H9 (cell line): ENCODE measurements around the gene DPH5. TPM values are rescaled to one million over a fixed set of nuclear protein-coding genes. Genes with fewer than 3 reads are reported as not detected.

Experiments
- DNase-seq: peaks from one replicate; pipeline ENCODE4 v3.0.0-alpha.2; 2017
- H2AFZ ChIP-seq: one replicate; pipeline ENCODE4 v1.6.1; 2013; ENCODE audit warnings: mild to moderate bottlenecking, low read length, control low read depth, moderate library complexity
- H2AK5ac ChIP-seq: 2 replicates; pipeline ENCODE4 v1.6.1; 2013; ENCODE audit warnings: low read length, control low read depth, mixed read lengths; ENCODE audit not compliant: insufficient read length
- H2BK120ac ChIP-seq: one replicate; pipeline ENCODE4 v1.6.1; 2013; ENCODE audit warnings: low read depth, mild to moderate bottlenecking, low read length, control low read depth, inconsistent platforms; ENCODE audit not compliant: poor library complexity, severe bottlenecking
- H2BK12ac ChIP-seq: 2 replicates; pipeline ENCODE4 v1.6.1; 2013; ENCODE audit warnings: low read length, control low read depth, mixed read lengths, low read depth; ENCODE audit not compliant: insufficient read length
- H2BK15ac ChIP-seq: 2 replicates; pipeline ENCODE4 v1.6.1; 2013; ENCODE audit warnings: low read depth, low read length, control low read depth
- H2BK20ac ChIP-seq: one replicate; pipeline ENCODE4 v1.6.1; 2013; ENCODE audit warnings: low read depth, mild to moderate bottlenecking, low read length, control low read depth, inconsistent platforms; ENCODE audit not compliant: poor library complexity, severe bottlenecking
- H2BK5ac ChIP-seq: 2 replicates; pipeline ENCODE4 v1.6.1; 2013; ENCODE audit warnings: low read length, control low read depth, mixed read lengths; ENCODE audit not compliant: insufficient read length
- H3K14ac ChIP-seq: 2 replicates; pipeline ENCODE4 v1.6.1; 2013; ENCODE audit warnings: low read length, control low read depth; ENCODE audit not compliant: insufficient read depth
- H3K18ac ChIP-seq: 2 replicates; pipeline ENCODE4 v1.6.1; 2013; ENCODE audit warnings: low read depth, mild to moderate bottlenecking, mixed read lengths, low read length, control low read depth; ENCODE audit not compliant: insufficient read length
- H3K23ac ChIP-seq: 2 replicates; pipeline ENCODE4 v1.6.1; 2013; ENCODE audit warnings: low read length, control low read depth, mixed read lengths, low read depth; ENCODE audit not compliant: insufficient read length
- H3K23me2 ChIP-seq: 2 replicates; pipeline ENCODE4 v1.6.1; 2013; ENCODE audit warnings: low read depth, mild to moderate bottlenecking, mixed read lengths, low read length, control low read depth; ENCODE audit not compliant: insufficient read length, poor library complexity, severe bottlenecking
- H3K27ac ChIP-seq: 2 replicates; pipeline ENCODE4 v1.5.1; 2013; ENCODE audit warnings: low read length, control low read depth, mixed read lengths, low read depth; ENCODE audit not compliant: insufficient read length
- H3K27me3 ChIP-seq: 2 replicates; pipeline ENCODE4 v1.6.1; 2013; ENCODE audit warnings: low read length, control low read depth, inconsistent platforms; ENCODE audit not compliant: insufficient read depth
- H3K4ac ChIP-seq: 2 replicates; pipeline ENCODE4 v1.6.1; 2013; ENCODE audit warnings: low read depth, mild to moderate bottlenecking, control low read depth, inconsistent platforms, low read length, moderate library complexity
- H3K4me1 ChIP-seq: 2 replicates; pipeline ENCODE4 v1.6.1; 2013; ENCODE audit warnings: low read length, control low read depth, inconsistent platforms; ENCODE audit not compliant: insufficient read depth
- H3K4me2 ChIP-seq: 2 replicates; pipeline ENCODE4 v1.6.1; 2013; ENCODE audit warnings: low read length, control low read depth, mixed read lengths; ENCODE audit not compliant: insufficient read length, insufficient read depth
- H3K56ac ChIP-seq: 2 replicates; pipeline ENCODE4 v1.6.1; 2013; ENCODE audit warnings: low read depth, mild to moderate bottlenecking, mixed read lengths, low read length, control low read depth; ENCODE audit not compliant: insufficient read length
- H3K79me1 ChIP-seq: 2 replicates; pipeline ENCODE4 v1.6.1; 2013; ENCODE audit warnings: low read depth, mild to moderate bottlenecking, moderate library complexity, low read length, control low read depth, inconsistent platforms; ENCODE audit not compliant: insufficient read depth, poor library complexity, severe bottlenecking
- H3K79me2 ChIP-seq: 2 replicates; pipeline ENCODE4 v1.6.1; 2013; ENCODE audit warnings: low read length, control low read depth, inconsistent platforms; ENCODE audit not compliant: insufficient read depth
- H3K9ac ChIP-seq: 2 replicates; pipeline ENCODE4 v1.6.1; 2013; ENCODE audit warnings: low read length, control low read depth, mixed read lengths; ENCODE audit not compliant: insufficient read length; ENCODE audit errors: extremely low read depth
- H3K9me3 ChIP-seq: one replicate; pipeline ENCODE4 v1.6.1; 2013; ENCODE audit warnings: low read depth, low read length, inconsistent platforms; ENCODE audit not compliant: control insufficient read depth
- H3T11ph ChIP-seq: one replicate; pipeline ENCODE4 v1.6.1; 2013; ENCODE audit warnings: mild to moderate bottlenecking, low read length, control low read depth, inconsistent platforms
- H4K20me1 ChIP-seq: one replicate; pipeline ENCODE4 v1.6.1; 2013; ENCODE audit not compliant: control insufficient read depth, insufficient read length, insufficient read depth
- H4K5ac ChIP-seq: 2 replicates; pipeline ENCODE4 v1.6.1; 2013; ENCODE audit warnings: low read depth, mild to moderate bottlenecking, mixed read lengths, low read length, control low read depth; ENCODE audit not compliant: insufficient read length
- H4K8ac ChIP-seq: replicated peaks from 2 replicates; pipeline ENCODE4 v1.6.1; 2013; ENCODE audit warnings: low read length, control low read depth, mixed read lengths, low read depth; ENCODE audit not compliant: insufficient read length
- H4K91ac ChIP-seq: 2 replicates; pipeline ENCODE4 v1.6.1; 2013; ENCODE audit warnings: low read depth, mild to moderate bottlenecking, moderate library complexity, mixed read lengths, low read length, control low read depth; ENCODE audit not compliant: insufficient read length
- H3K27ac Mint-ChIP-seq, 3 experiments: 2 replicates in 2 of 3; 3 replicates in 1 of 3; pipeline ENCODE4 v1.8.0; 2020 to 2021; ENCODE audit warnings: mixed read lengths in 3 of 3, mild to moderate bottlenecking in 1 of 3, moderate library complexity in 1 of 3
- H3K27me3 Mint-ChIP-seq: 2 replicates; pipeline ENCODE4 v1.8.0; 2021; ENCODE audit warnings: low read depth, mild to moderate bottlenecking, moderate library complexity, mixed read lengths
- H3K36me3 Mint-ChIP-seq, 3 experiments: 2 replicates in 2 of 3; 3 replicates in 1 of 3; pipeline ENCODE4 v1.8.0; 2020 to 2021; ENCODE audit warnings: low read depth in 3 of 3, mixed read lengths in 3 of 3; ENCODE audit not compliant: insufficient read depth in 1 of 3
- H3K4me1 Mint-ChIP-seq, 2 experiments: 2 replicates each; pipeline ENCODE4 v1.8.0; 2020; ENCODE audit warnings: mixed read lengths in 2 of 2
- H3K4me3 Mint-ChIP-seq, 2 experiments: 2 replicates in 1 of 2; 3 replicates in 1 of 2; pipeline ENCODE4 v1.8.0; 2020 to 2021; ENCODE audit warnings: mild to moderate bottlenecking in 2 of 2, mixed read lengths in 2 of 2, moderate library complexity in 1 of 2
- H3K9me3 Mint-ChIP-seq, 2 experiments: 2 replicates in 1 of 2; 3 replicates in 1 of 2; pipeline ENCODE4 v1.8.0; 2020; ENCODE audit warnings: mild to moderate bottlenecking in 2 of 2, mixed read lengths in 2 of 2, moderate library complexity in 1 of 2
- CTCF ChIP-seq: fragments of 200-600 bp; sonication (generic); conservative IDR thresholded peaks from 3 replicates; pipeline ENCODE4 v1.8.0; 2021; ENCODE audit warnings: antibody characterized with exemption, mild to moderate bottlenecking
- WGBS: extraction: QIAGEN DNeasy Blood & Tissue Kit; methylation state at CpG from one replicate; pipeline ENCODE4 v1.1.7; 2013; ENCODE audit warnings: missing lambda C conversion rate, low lambda C conversion rate, mixed read lengths; ENCODE audit not compliant: insufficient read length; ENCODE audit errors: extremely low coverage; 5-methylcytosine and 5-hydroxymethylcytosine counted together
- total RNA-seq: library from RNA; stranded (reverse); gene quantifications from 2 replicates; pipeline ENCODE4 v1.2.1, GENCODE V29; 2021

DPH5 gene
- total RNA-seq, 1 experiment from 2014 or later = 49.4 TPM

- H3T11ph ChIP-seq = no peak overlapping the region
- no peak overlapping the region for H3K23ac ChIP-seq
- H3K36me3 Mint-ChIP-seq = peaks cover 5 to 22% (median 20%) of the 10 kb centered on the region in 3 experiments; a peak in 6 of 7 replicates
- H3K4me1 ChIP-seq = no peaks in the 10 kb centered on the region; the same call in 1 of the 2 replicates
- H3K27me3 Mint-ChIP-seq = no peaks in the 10 kb centered on the region
- H3K9me3 Mint-ChIP-seq = no peaks in the 10 kb centered on the region
- H3K18ac ChIP-seq = no peak overlapping the region
- no peak overlapping the region for H2AK5ac ChIP-seq
- H3K23me2 ChIP-seq = no peaks in the 10 kb centered on the region
- no peak overlapping the region for H4K8ac ChIP-seq
- no peak overlapping the region for H3K27ac ChIP-seq
- H3K27ac Mint-ChIP-seq = no peak overlapping the region
- no peaks in the 10 kb centered on the region for H3K9me3 ChIP-seq
- no peak overlapping the region for H2BK120ac ChIP-seq
- no peak overlapping the region for H3K4me2 ChIP-seq
- no peak overlapping the region for H3K56ac ChIP-seq
- no peak overlapping the region for H2AFZ ChIP-seq
- WGBS = no CpG with 5 or more reads among the region's 1 CpG
- no peak overlapping the region for H3K4me3 Mint-ChIP-seq
- H4K20me1 ChIP-seq = no peaks in the 10 kb centered on the region
- no peak overlapping the region for H4K91ac ChIP-seq
- no peak overlapping the region for H3K14ac ChIP-seq
- no peaks in the 10 kb centered on the region for H3K27me3 ChIP-seq
- H3K4ac ChIP-seq = no peak overlapping the region
- TF ChIP-seq CTCF = no peak
- H3K79me2 ChIP-seq = no peaks in the 10 kb centered on the region
- no peak overlapping the region for H2BK15ac ChIP-seq
- no peak overlapping the region for H2BK20ac ChIP-seq
- H3K9ac ChIP-seq = no peak overlapping the region
- H3K4me1 Mint-ChIP-seq = peaks cover 9% of the 10 kb centered on the region in 2 experiments
- no peak overlapping the region for H2BK5ac ChIP-seq
- no peak overlapping the region for H2BK12ac ChIP-seq
- no peak overlapping the region for H4K5ac ChIP-seq
- no peaks in the 10 kb centered on the region for H3K79me1 ChIP-seq
- DNase-seq = no peak
Measured at GRCh38 chr1:100976936-100977335, 48.6 kb downstream of the DPH5 start.
